GM21447 (cell line): ENCODE data around the gene GBP3.
A peak's percentile ranks its signal among the peaks of the same experiment; 100 is the strongest.
"Not testable (repeated sequence)": the region's sequence is repeated elsewhere in the genome, so short reads cannot be mapped to it uniquely, and the experiment has no call there.

Experiments
- ATAC-seq: cut with Tn5 transposase; IDR thresholded peaks from one replicate; pipeline ENCODE4 v1.9.1; 2021; ENCODE audit not compliant: unreplicated experiment

Gene GBP3

GRCh38 chr1:89041721-89042120 lies 19.1 kb upstream of the GBP3 start:
- ATAC-seq, result no peak

DNA sequence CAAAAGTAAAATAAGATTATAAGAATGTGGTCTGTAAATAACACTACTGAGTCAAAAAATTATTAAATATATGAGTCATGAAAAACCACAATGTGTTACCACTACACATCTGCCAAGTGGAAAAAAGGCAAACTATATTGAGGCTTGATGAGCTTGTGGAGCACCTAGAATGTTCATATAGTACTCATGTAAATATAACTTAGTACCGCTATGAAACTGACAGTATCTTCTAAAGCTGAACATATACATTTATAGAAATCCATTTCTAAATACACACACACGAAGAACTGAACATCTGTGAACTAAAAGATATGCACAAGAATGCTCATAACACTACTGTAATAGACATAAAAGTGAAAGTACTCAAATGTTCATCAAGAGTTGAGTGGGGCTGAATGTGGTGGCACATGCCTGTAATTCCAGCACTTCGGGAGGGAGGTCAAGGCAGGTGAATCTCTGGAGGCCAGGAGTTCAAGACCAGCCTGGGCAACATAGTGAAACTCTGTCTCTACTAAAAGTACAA lies 18.5 kb upstream of the GBP3 start:
- ATAC-seq, result peak; percentile 93

GRCh38 chr1:89040315-89040626 lies 17.6 kb upstream of the GBP3 start:
- ATAC-seq, result no peak

GRCh38 chr1:89037186-89037585 lies 14.5 kb upstream of the GBP3 start:
- ATAC-seq, result no peak

DNA sequence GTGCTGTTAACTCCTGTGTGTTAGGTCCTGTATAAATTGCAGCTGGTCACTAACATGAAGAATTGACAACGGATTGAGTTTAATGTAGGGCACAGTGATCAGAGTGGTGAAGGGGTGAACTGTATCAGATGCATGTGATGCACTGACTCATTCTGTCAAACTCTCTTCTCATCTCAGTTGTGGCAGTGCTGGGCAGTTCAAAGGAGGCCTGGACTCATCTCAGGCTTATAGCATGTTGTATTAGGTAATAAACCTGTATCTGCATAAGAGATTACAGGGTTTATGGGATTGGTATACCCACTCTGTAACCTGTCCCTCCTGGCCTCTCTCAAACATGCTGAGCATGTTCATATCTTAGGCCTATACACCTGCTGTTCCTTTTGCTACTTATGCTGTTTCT lies 12.4 kb upstream of the GBP3 start:
- no peak for ATAC-seq

GRCh38 chr1:89034004-89034403 lies 11.3 kb upstream of the GBP3 start:
- not testable (repeated sequence) for ATAC-seq

GRCh38 chr1:89029051-89029450 lies 6.4 kb upstream of the GBP3 start:
- not testable (repeated sequence) for ATAC-seq

- no peak for ATAC-seq
Observed at GRCh38 chr1:89025928-89026327, 3.3 kb upstream of the GBP3 start.

GRCh38 chr1:89023026-89023425 lies 360 bp upstream of the GBP3 start:
- ATAC-seq, result no peak

GRCh38 chr1:89018318-89018717 lies 4.3 kb downstream of the GBP3 start:
- ATAC-seq, result not testable (repeated sequence)

GRCh38 chr1:89008511-89008910 lies 14.2 kb downstream of the GBP3 start:
- no peak for ATAC-seq

DNA sequence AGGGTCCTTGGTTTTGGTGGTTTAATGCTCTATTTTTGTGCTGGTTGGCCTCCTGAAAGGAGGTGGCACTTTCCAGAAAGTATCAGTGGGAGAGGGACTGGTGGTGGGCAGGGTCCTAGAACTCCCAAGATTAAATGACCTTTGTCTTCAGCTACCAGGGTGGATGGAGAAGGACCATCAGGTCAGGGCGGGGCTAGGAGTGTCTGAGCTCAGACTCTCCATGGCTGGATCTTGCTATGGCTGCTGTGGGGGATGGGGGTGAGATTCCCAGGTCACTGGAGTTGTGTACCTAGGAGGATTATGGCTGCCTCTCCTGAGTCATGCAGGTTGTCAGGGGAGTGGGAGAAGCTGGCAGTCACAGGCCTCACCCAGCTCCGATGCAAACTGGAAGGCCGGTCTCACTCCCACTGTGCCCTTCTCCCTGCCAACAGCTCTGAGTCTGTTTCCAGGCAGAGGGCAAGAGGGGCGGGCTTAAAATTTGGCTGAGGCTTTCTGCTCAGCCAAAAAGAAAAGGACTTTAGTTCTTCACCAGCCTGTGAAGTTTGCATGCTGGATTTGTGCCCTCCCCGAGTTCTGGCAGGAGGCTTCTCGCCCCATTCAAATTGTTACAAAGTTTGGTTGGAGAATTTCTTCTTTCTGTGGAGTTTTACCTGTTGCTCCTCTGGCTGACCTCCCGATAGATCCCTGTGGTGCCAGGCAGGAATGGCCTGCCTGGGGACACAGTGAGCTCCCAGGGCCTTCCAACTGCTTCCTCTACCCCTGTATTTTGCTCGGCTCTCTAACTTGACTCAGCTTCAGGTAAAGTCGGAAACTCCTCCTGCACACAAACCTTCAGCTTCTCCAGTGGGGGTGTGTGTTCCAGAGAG lies 17.1 kb downstream of the GBP3 start:
- no peak for ATAC-seq

DNA sequence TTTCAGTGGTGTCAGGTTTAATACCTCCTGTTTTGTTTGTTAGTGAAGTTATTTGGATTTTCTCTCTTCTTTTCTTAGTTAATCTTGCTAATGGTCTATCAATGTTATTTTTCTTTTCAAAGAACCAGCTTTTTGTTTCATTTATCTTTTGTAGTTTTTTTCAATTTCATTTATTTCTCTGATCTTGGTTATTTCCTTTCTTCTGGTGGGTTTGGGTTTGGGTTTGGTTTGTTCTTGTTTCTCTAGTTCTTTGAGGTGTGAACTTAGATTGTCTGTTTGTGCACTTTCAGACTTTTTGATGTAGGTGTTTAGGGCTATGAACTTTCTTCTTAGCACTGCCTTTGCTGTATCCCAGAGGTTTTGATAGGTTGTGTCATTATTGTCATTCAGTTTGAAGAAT lies 20.5 kb downstream of the GBP3 start:
- ATAC-seq, result not testable (repeated sequence)

GRCh38 chr1:89001510-89001909 lies 21.2 kb downstream of the GBP3 start:
- no peak for ATAC-seq

DNA sequence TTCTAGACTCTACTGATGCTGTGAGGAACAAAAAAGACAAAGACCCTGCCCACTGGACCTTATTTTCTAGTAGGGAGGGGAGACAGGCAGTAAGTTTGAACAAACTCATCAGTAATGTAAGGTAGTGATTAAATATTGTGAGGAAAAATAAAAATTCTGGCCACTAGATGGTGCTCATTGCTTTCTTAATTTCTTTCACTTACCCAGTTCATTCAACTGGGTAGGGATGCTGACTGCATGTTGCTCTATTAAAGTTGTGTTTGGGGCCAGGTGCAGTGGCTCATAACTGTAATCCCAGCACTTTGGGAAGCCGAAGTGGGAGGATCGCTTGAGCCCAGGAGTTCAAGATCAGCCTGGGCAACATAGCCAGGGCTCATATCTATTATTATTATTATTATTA lies 23.9 kb downstream of the GBP3 start:
- peak; percentile 89 for ATAC-seq

- ATAC-seq, result no peak
Observed at GRCh38 chr1:88990426-88990825, 32.2 kb downstream of the GBP3 start.

- ATAC-seq, result no peak
Observed at GRCh38 chr1:88985692-88986091, 37.0 kb downstream of the GBP3 start.

- ATAC-seq, result no peak
Observed at GRCh38 chr1:88985032-88985431, 37.6 kb downstream of the GBP3 start.

GRCh38 chr1:88984569-88984968 lies 38.1 kb downstream of the GBP3 start:
- ATAC-seq, result no peak

- ATAC-seq, result no peak
Observed at GRCh38 chr1:88983791-88984559, 38.7 kb downstream of the GBP3 start.

DNA sequence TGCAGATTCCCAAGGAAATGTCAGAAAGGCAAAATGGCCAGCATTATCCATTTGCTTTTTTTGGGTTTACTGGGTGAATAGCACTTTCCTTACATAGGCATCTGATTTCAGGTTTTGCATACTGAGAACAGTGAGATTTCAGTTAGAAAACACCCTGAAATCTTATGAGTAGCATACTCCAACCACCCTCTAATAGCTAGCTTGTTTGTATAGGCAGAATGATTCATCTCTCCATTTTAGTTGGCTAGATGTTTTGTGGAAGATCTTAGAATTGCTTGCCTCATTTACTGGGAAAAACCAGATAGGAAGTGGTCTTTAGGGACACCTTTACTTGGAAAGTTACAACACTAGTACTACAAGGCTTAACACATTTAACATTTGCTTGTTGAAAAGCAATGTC lies 40.6 kb downstream of the GBP3 start:
- no peak for ATAC-seq

- not testable (repeated sequence) for ATAC-seq
Observed at GRCh38 chr1:88981506-88981905, 41.2 kb downstream of the GBP3 start.
